ENCODE data around the gene SPRY2. TPM values are rescaled to one million over a fixed set of nuclear protein-coding genes. Genes with fewer than 3 reads are reported as not detected.

SPRY2 gene
- total RNA-seq, 1 experiment from 2014 or later = 46.4 TPM

DNA sequence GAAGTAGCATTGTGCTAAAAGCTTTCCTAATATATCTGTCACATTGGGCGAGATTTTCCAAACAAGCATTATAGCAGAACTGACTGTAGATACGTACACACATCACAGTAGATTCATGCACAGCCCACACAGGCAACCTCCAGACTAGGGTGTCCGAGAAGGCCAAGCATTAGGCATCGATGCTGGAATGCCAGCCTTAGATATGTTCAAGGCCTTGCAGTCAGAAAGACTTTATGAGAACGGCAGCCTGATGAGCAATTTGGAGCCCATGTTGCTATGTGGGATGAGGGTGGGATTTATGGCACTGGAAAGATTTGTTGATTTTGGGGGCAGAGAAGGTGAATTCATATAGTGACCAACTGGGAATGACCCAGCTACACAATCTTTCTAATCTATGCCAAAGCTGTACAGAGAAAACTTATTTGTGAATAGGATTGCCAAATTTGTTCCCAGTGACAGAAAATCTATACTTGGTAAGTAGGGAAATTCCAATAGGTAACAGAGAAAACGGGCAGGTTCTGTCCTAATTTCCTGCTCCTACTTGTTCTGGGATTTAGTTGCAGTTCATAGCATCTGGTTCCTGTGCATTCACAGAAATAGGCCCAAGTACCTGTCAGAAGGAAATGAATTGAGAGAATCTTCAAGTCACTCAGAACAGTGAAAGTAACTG lies 31.0 kb upstream of the SPRY2 start:
- Mint-ChIP-seq H3K36me3 (ENCODE audit: insufficient read depth, unreplicated experiment) (no peaks in the 10 kb centered on the region), H3K27ac (ENCODE audit: low read depth, unreplicated experiment) (no peak overlapping the region), H3K4me1 (ENCODE audit: insufficient read depth, unreplicated experiment) (peaks cover 14% of the 10 kb centered on the region), H3K9me3 (ENCODE audit: unreplicated experiment) (no peaks in the 10 kb centered on the region), H3K27me3 (ENCODE audit: insufficient read depth, unreplicated experiment) (no peaks in the 10 kb centered on the region), H3K4me3 (ENCODE audit: unreplicated experiment) (no peak overlapping the region)
- no TSS peak for BruUV-seq (replicated peaks)
- TF ChIP-seq, protein P1, sequence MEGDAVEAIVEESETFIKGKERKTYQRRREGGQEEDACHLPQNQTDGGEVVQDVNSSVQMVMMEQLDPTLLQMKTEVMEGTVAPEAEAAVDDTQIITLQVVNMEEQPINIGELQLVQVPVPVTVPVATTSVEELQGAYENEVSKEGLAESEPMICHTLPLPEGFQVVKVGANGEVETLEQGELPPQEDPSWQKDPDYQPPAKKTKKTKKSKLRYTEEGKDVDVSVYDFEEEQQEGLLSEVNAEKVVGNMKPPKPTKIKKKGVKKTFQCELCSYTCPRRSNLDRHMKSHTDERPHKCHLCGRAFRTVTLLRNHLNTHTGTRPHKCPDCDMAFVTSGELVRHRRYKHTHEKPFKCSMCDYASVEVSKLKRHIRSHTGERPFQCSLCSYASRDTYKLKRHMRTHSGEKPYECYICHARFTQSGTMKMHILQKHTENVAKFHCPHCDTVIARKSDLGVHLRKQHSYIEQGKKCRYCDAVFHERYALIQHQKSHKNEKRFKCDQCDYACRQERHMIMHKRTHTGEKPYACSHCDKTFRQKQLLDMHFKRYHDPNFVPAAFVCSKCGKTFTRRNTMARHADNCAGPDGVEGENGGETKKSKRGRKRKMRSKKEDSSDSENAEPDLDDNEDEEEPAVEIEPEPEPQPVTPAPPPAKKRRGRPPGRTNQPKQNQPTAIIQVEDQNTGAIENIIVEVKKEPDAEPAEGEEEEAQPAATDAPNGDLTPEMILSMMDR (IDR thresholded peaks at IDR 0.05; ENCODE audit: unreplicated experiment) = no peak
- intact Hi-C loops (cut with micrococcal nuclease) = no loop called here
- ChIA-PET POLR2A (no interaction called here), CTCF (interaction anchor here (0.6 to 3.7 kb wide), 3 partner anchors 9 to 172 kb away, joined by 3 to 16 read pairs (median 3); no protein-coding TSS in a partner anchor)
- no peak for DNase-seq (ENCODE audit: unreplicated experiment)

DNA sequence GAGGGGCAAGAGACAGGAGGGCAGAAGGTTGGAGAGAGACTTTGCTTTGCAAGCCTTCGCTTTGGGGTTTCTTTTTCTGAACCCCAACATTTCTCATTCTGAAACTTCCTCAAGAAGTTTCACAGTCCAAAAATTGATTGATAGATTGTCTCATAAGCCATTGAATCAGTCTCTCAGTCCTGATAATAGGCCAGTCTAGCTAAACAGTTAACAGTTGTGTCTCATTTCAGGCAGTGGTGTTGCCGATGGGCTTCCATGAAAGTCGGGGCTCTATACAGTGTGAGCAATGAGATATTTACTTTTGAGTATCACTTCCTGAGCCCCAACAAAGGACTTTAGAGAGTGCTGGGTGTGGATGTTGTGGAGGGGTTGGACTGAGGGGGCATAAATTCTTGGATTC lies 26.5 kb upstream of the SPRY2 start:
- no peak overlapping the region for H3K4me3 Mint-ChIP-seq (ENCODE audit: unreplicated experiment)
- peaks cover 14% of the 10 kb centered on the region for H3K4me1 Mint-ChIP-seq (ENCODE audit: insufficient read depth, unreplicated experiment)
- CTCF ChIA-PET = no interaction called here
- no peak for DNase-seq (ENCODE audit: unreplicated experiment)
- no peak overlapping the region for H3K27ac Mint-ChIP-seq (ENCODE audit: low read depth, unreplicated experiment)
- TF ChIP-seq, protein P1 (IDR thresholded peaks at IDR 0.05; ENCODE audit: unreplicated experiment) = no peak
- POLR2A ChIA-PET = no interaction called here
- intact Hi-C loops (cut with micrococcal nuclease) = no loop called here
- H3K36me3 Mint-ChIP-seq (ENCODE audit: insufficient read depth, unreplicated experiment) = no peaks in the 10 kb centered on the region
- H3K27me3 Mint-ChIP-seq (ENCODE audit: insufficient read depth, unreplicated experiment) = no peaks in the 10 kb centered on the region
- BruUV-seq (replicated peaks) = no TSS peak
- H3K9me3 Mint-ChIP-seq (ENCODE audit: unreplicated experiment) = no peaks in the 10 kb centered on the region

DNA sequence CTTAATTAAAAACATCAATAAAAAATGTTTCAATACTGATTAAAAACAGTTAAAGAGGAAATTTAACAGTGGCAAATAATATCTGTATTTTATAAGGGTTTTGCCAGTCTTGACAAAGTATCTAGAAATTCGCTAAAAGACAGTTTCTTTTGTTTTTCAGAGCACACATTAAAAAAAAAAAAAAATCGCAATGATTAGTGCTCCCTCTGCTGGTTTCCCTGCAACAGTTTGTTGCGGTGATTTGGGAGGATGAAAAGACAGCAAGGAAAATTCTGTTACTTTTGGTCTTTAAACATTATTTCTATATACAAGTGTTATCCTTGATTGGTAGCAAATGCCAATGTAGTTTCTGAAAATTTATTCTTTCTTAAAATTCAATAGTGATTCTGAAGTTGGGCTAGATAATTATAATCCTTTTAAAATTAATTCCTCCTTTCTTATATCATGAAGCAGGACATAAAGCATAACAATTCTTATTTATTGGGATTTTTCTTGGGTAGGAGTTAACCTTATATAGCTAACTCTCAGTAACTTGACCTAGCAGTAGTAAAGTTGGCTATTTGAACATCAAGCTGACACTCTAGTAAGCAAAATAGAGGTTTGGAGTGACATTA lies 23.1 kb upstream of the SPRY2 start:
- ChIA-PET POLR2A (interaction anchor here (2.4 kb wide), 1 partner anchor 22 kb away, joined by 12 read pairs; the partner anchor contains the start of gene SPRY2), CTCF (interaction anchor here (0.6 to 2.9 kb wide), 6 partner anchors 9 to 332 kb away, joined by 3 to 23 read pairs (median 6); no protein-coding TSS in a partner anchor)
- intact Hi-C loops (cut with micrococcal nuclease) = loop anchor here (2.0 kb wide), 2 partner anchors 21 to 587 kb away; no protein-coding TSS in a partner anchor
- H3K27ac Mint-ChIP-seq (ENCODE audit: low read depth, unreplicated experiment) = no peak overlapping the region
- TF ChIP-seq, protein P1 (IDR thresholded peaks at IDR 0.05; ENCODE audit: unreplicated experiment) = peak; percentile 64
- H3K36me3 Mint-ChIP-seq (ENCODE audit: insufficient read depth, unreplicated experiment) = no peaks in the 10 kb centered on the region
- no peak overlapping the region for H3K4me3 Mint-ChIP-seq (ENCODE audit: unreplicated experiment)
- H3K4me1 Mint-ChIP-seq (ENCODE audit: insufficient read depth, unreplicated experiment) = peaks cover 14% of the 10 kb centered on the region
- no peaks in the 10 kb centered on the region for H3K9me3 Mint-ChIP-seq (ENCODE audit: unreplicated experiment)
- no TSS peak for BruUV-seq (replicated peaks)
- no peaks in the 10 kb centered on the region for H3K27me3 Mint-ChIP-seq (ENCODE audit: insufficient read depth, unreplicated experiment)
- DNase-seq (ENCODE audit: unreplicated experiment) = peak; percentile 45

DNA sequence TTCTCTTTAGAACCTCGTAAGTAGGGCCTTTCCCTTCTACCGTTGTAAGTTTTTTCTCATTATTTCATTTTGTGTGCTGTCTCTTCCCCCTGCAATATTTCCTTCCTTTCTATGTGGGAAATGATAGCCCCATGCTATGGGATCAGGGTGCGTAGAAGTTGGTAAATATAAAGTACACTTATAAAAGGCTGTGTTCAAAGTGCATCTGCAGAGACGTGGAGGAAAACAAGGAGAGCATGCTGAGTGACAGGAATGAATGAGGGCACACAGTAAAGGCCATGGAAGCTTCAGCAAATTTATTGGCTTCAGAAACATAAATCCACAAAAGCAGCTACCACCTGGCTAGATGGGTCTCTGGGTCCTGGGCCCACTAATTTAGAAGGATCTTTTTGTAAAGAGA lies 21.6 kb upstream of the SPRY2 start:
- no TSS peak for BruUV-seq (replicated peaks)
- Mint-ChIP-seq H3K4me1 (ENCODE audit: insufficient read depth, unreplicated experiment) (peaks cover 14% of the 10 kb centered on the region), H3K36me3 (ENCODE audit: insufficient read depth, unreplicated experiment) (no peaks in the 10 kb centered on the region), H3K9me3 (ENCODE audit: unreplicated experiment) (no peaks in the 10 kb centered on the region), H3K27ac (ENCODE audit: low read depth, unreplicated experiment) (no peak overlapping the region), H3K27me3 (ENCODE audit: insufficient read depth, unreplicated experiment) (no peaks in the 10 kb centered on the region), H3K4me3 (ENCODE audit: unreplicated experiment) (no peak overlapping the region)
- POLR2A ChIA-PET = interaction anchor here (0.6 to 4.7 kb wide), 2 partner anchors 21 to 773 kb away, joined by 3 to 28 read pairs; partner anchors contain the start of gene SPRY2
- intact Hi-C loops (cut with micrococcal nuclease) = no loop called here
- no peak for DNase-seq (ENCODE audit: unreplicated experiment)
- TF ChIP-seq, protein P1 (IDR thresholded peaks at IDR 0.05; ENCODE audit: unreplicated experiment) = no peak
- CTCF ChIA-PET = interaction anchor here (0.6 to 12.6 kb wide), 8 partner anchors 10 to 678 kb away, joined by 3 to 101 read pairs (median 3); no protein-coding TSS in a partner anchor

Measured in MCF 10A (cell line).